Measurements from ENCODE around the gene PDCD1LG2.
"Not testable (repeated sequence)": the region's sequence is repeated elsewhere in the genome, so short reads cannot be mapped to it uniquely, and the experiment has no call there.

The PDCD1LG2 gene

DNA sequence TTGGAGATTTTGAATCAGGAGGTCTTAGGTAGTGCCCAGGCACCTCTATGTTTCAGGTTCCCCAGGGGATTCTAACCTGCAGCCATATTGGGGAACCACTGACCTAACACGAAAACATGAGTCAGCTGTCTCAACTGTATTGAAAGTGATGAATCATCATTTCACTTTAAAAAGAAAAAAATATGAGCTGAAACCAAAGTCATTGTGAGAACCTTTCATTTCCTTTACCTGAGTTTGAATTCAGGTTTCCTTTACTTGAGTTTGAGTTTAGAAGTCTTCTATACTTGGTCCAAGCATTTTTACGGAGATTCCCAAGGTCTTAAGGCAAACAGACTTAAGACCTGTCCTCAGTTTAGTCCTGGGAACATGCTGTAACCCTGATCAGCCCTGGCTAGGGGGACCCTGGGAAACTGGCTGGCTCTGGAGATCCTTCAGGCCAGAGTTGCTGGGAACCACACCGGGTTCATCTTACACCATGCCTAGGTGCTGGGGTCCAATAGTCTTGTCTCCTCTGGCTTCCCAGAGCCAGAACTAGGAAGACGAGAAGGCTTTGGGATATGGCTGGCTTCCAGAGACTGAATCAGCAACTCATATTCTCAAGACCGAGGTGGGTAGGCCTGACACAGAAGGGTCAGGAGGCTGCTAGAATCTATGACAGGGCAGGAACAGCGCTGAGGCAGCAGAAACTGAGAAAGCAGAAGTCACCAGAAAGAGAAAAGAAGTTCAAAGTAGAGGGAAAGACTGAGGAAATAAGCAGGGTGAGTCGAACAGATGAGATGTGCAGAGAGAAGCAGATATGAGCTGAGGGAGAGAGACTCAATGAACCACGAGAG lies 16.4 kb upstream of the PDCD1LG2 start:
- DNase-seq (ENCODE audit: low read depth in 2 of 2): no peak

DNA sequence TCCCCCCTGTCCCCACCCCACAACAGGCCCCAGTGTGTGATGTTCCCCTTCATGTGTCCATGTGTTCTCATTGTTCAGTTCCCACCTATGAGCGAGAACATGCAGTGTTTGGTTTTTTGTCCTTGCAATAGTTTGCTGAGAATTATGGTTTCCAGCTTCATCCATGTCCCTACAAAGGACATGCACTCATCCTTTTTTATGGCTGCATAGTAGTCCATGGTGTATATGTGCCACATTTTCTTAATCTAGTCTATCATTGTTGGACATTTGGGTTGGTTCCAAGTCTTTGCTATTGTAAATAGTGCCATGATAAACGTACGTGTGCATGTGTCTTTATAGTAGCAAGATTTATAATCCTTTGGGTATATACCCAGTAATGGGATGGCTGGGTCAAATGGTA lies 15.6 kb upstream of the PDCD1LG2 start:
- DNase-seq (ENCODE audit: low read depth in 2 of 2): not testable (repeated sequence)

GRCh38 chr9:5499157-5499556 lies 11.2 kb upstream of the PDCD1LG2 start:
- DNase-seq (ENCODE audit: low read depth in 2 of 2): no peak

GRCh38 chr9:5499889-5500398 lies 10.4 kb upstream of the PDCD1LG2 start:
- DNase-seq (ENCODE audit: low read depth in 2 of 2): no peak

DNA sequence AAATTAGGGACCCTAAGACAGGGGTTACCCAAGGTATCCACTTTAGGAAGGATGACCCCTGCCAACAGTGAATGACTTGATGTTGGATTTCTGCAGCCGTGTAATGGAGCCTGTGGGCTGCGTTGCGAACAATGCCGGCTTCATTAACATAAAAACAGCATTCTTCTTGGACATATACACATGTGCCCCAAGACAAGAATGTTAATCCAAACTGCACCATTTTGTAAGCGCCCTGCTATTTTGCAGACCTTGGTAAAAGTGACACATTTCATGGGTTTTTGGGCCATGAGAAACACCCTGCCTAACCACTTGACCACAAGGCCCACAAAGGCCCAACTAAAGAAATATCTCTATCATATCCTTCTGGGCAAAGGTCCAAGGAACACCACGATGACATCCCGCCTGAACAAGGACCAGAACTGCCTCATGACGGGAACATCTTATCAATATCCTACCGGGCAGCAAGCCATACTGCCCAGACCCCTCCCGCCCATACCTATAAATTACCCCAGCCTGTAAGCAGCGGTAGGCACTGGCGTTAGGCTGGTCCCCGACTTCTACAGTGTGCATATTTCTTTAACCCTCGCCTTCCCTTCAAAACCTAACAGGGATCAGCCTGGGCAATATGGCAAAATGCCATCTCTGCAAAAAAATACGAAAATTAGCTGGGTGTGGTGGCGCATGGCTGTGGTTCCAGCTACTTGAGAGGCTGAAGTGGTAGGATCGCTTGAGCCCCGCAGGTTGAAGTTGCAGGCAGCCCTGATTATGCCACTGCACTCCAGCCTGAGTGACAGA lies 9.7 kb upstream of the PDCD1LG2 start:
- DNase-seq (ENCODE audit: low read depth in 2 of 2): no peak

DNA sequence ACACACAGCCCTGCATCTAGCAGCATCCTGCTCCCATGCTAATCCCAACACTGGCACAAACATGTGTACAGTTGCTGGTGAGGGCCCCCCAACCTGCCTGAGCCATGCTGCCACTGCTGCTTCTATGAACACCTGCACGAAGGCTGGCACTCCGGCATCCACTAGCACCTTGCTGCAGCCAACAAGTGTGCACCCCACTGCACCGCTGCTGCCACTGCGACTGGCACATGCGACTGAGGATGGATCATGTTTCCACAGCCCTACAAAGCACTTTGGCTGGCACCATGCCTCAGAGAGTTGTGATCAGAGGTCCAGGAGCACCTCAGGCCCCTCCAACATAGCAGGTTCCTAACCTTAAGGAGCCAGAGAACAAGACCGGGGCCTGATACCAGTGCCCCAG lies 7.8 kb upstream of the PDCD1LG2 start:
- DNase-seq (ENCODE audit: low read depth in 2 of 2): no peak

- no peak for DNase-seq (ENCODE audit: low read depth in 2 of 2)
Measured at GRCh38 chr9:5509573-5509972, 758 bp upstream of the PDCD1LG2 start.

DNA sequence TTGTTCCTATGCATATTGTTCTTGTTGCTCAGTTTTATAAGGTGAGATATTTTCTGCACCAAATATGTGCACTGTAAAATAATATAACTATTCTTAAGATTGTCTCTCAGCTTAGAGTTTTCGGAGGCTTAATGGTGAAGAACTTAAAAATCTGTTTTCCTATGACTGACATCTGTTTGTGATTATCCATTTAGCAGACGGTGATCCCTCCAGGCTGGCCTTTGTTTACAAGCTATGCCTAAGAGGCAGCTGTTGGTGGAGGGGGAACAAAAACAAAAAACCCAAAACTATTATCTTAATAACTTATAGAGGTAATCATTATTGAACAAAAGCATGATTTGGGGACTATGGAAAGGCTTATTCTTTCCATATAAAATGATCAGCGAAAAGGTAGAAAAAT lies 658 bp downstream of the PDCD1LG2 start:
- no peak for DNase-seq (ENCODE audit: low read depth in 2 of 2)

DNA sequence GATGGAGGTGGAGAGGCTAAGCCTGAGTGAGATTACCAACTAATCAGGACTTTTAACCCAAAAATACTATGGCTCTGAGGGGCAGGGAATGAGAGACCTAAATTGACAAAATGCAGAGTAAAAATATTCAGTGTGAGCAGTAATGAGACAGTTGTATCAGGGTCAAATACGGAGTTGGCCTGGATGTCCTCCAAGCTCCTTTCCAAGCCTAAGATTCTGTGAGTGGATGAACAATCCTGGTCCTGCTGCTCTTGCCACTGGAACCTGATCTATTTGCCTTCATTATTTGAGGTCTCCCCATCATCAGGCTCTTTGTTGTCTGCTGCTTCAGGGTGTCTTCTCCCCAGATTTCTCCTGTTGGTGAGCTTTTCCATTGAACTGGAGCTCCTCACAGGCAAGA lies 1.1 kb downstream of the PDCD1LG2 start:
- no peak for DNase-seq (ENCODE audit: low read depth in 2 of 2)

DNA sequence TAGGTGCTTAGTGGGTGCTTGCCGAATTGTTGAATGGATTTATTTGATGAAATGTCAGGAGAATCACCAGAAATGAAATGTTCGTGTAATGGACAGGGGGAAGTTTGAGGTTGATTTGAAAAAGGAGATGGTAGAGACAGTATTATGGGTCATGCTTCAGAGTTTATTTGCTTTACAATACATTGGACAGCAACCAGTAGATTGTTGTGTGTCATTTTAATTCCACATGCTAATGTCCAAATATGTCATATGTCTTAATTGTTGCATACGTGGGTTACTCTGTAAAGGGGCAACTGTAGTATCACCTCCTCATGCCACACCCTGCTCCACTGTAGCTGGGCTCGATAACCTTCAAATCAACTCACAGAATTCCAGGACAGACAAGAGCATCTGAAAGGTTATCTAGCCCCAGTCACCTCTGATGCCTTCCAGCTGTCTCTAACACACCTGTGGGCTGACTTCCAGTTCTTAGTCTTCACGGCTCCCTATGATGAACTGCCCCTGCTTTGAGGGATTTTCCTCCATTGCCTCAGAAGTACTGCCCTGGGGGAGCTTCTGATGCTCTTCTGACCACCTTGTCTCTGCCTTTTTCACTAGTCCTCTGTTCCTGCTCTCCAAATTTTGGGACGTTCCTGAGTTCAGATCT lies 1.7 kb downstream of the PDCD1LG2 start:
- no peak for DNase-seq (ENCODE audit: low read depth in 2 of 2)

DNA sequence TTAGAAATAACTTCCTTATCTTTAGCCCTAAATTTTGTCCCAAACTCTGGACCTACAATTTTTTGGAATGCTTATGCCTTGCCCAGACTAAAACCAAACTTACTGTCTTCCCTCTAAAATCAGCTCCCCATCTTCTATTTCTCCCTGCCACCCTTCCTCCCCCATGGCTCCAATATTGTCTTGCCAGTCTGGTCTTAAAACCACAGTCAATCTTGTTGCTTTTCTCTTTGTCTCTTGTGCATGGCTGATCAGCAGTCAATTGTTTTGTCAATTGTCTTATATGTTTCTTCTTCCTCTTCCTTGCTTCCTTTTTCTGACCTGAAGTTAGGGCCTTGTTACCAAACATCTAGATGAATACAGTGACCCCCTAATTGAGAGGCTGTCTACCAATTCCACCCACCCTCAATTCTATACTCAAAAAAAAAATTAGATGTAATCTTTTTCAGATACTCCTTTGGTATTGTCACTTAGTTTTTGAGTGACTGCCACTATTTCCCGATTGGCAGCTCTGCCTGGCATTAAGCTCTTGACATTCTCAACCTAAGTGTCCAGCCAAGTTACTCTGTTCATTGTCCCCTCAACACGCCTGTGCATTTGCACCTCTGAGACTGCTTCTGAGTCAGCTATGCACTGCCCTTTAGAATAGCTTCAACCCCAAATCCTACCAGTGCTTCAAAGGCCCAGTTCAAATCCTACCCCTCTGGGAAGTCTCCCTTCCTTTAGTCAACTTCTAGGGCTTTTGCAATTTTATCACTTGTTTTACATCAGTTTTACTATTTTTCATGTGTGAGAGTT lies 2.5 kb downstream of the PDCD1LG2 start:
- no peak for DNase-seq (ENCODE audit: low read depth in 2 of 2)

DNA sequence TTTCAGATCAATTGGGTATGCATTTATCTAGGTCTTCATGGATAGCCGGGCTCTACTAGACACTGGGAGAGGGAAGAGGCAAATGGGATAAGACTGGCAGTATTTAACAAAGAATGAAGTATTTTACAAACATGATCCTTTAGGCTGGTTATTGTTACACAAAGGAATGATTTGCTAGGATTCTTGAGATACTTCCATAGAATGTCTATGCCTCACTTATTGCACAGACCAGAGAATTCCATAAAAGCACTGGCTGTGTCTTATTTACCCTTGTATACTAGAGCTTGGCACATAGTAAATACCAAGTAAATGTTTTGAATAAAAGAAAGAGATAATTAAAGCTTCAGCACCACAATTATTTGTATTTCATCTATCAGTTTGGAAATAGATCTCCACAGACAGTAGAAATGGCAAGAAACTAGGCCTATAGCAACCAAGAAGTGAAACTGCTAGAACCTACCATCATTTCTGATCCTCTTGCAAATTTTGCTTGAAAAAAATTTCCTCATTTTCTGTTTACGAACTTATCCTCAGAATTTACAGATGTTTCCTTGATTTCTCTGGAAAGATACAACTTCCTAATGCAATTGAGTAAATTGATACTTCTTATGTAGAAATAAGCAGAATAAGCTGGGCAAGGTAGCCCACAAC lies 3.8 kb downstream of the PDCD1LG2 start:
- no peak for DNase-seq (ENCODE audit: low read depth in 2 of 2)

GRCh38 chr9:5514617-5515260 lies 4.4 kb downstream of the PDCD1LG2 start:
- no peak for DNase-seq (ENCODE audit: low read depth in 2 of 2)

DNA sequence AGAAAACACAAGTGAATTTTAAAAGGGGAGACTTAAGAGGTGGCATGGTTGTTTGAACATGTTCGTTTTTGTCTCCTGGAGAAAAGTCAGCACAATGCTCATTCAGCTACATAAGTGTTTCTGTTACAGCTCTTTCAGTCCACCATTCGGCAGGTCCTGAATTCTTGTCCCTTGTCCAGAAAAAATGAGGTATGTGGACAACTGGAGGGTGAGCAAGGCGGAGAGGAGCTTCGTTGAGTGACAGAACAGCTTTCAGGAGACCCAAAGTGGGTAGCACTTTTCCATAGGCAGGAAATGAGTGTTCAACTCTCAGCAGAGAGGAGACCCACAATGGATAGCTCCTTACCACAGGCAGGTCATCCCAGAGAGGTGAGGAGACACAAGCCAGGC lies 4.9 kb downstream of the PDCD1LG2 start:
- no peak for DNase-seq (ENCODE audit: low read depth in 2 of 2)

GRCh38 chr9:5516453-5517220 lies 6.3 kb downstream of the PDCD1LG2 start:
- no peak for DNase-seq (ENCODE audit: low read depth in 2 of 2)

DNA sequence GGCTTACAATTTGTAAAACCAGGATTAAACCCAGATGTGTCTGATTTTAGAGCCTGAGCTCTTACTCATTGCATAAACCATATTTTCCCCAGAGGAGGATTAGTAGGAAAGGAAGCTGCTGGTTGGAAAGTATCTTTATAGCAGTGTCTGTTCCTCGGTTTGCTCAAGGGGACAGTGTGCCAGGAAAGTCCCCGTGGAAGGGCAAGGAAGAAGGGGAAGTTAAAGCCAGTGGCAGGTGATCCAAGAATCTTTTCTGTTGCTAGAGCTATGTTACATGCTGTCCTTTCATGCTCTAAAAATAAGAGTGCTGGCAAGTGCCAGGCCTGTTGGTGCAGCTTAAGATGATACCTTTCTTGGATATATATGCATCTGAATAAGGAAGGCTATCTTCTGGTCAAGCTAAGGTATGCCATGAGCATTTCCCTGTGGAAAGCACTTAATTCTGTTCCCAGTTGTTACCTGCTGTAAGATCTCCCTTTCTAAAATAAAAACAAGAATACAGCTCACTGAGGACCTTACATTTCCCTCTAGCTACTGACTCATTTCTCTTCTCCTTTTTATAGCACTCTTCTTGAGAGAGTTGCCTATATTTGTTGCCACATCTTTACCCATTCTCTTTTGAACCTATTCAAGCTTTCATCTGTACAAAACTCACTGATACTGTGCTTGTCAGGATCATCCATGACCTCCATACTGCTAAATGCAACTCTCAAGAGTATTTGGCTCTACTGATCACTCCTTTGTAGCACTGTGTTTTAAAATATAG lies 8.0 kb downstream of the PDCD1LG2 start:
- DNase-seq (ENCODE audit: low read depth in 2 of 2): no peak

- no peak for DNase-seq (ENCODE audit: low read depth in 2 of 2)
Measured at GRCh38 chr9:5518937-5519319, 8.6 kb downstream of the PDCD1LG2 start.

- no peak for DNase-seq (ENCODE audit: low read depth in 2 of 2)
Measured at GRCh38 chr9:5524090-5524489, 13.8 kb downstream of the PDCD1LG2 start.

GRCh38 chr9:5529683-5530221 lies 19.4 kb downstream of the PDCD1LG2 start:
- no peak for DNase-seq (ENCODE audit: low read depth in 2 of 2)

All from stimulated activated CD8-positive, alpha-beta memory T cell treated with anti-CD3 and anti-CD28 coated beads, Interleukin-7, amount 100 ng/mL, for 1 hour (primary cell).